ENCODE measurements around the gene L3MBTL4.

L3MBTL4 gene

GRCh38 chr18:6159426-6159825 is 255.3 kb downstream of the L3MBTL4 start:
- no peaks in the 10 kb centered on the region for H3K4me1 ChIP-seq (ENCODE audit: low read depth, poor library complexity, severe bottlenecking)
- H3K4me3 ChIP-seq (IDR thresholded peaks at IDR 0.05; ENCODE audit: insufficient read depth, low read depth, low read length) = no peak overlapping the region
- no peaks in the 10 kb centered on the region for H3K36me3 ChIP-seq (ENCODE audit: insufficient read depth)
- H3K79me2 ChIP-seq (ENCODE audit: insufficient read depth, low read depth) = no peaks in the 10 kb centered on the region
- no peak overlapping the region for H3K4me2 ChIP-seq
- H2AFZ ChIP-seq (ENCODE audit: low read depth) = no peak overlapping the region
- no peaks in the 10 kb centered on the region for H4K20me1 ChIP-seq (ENCODE audit: insufficient read depth)
- no peaks in the 10 kb centered on the region for H3K27me3 ChIP-seq (ENCODE audit: insufficient read depth, low read depth)
- no peak overlapping the region for H3K27ac ChIP-seq
- H3K9ac ChIP-seq = no peak overlapping the region
- no peak for TF ChIP-seq CTCF (conservative IDR thresholded peaks at IDR 0.05; ENCODE audit: low read depth, low read length)

- H3K27me3 ChIP-seq (ENCODE audit: insufficient read depth, low read depth) = no peaks in the 10 kb centered on the region
- no peaks in the 10 kb centered on the region for H3K4me1 ChIP-seq (ENCODE audit: low read depth, poor library complexity, severe bottlenecking)
- H3K9ac ChIP-seq = no peak overlapping the region
- no peak for TF ChIP-seq CTCF (conservative IDR thresholded peaks at IDR 0.05; ENCODE audit: low read depth, low read length)
- H3K27ac ChIP-seq = no peak overlapping the region
- H3K4me2 ChIP-seq = no peak overlapping the region
- no peak overlapping the region for H2AFZ ChIP-seq (ENCODE audit: low read depth)
- no peaks in the 10 kb centered on the region for H4K20me1 ChIP-seq (ENCODE audit: insufficient read depth)
- H3K36me3 ChIP-seq (ENCODE audit: insufficient read depth) = no peaks in the 10 kb centered on the region
- H3K79me2 ChIP-seq (ENCODE audit: insufficient read depth, low read depth) = no peaks in the 10 kb centered on the region
- H3K4me3 ChIP-seq (IDR thresholded peaks at IDR 0.05; ENCODE audit: insufficient read depth, low read depth, low read length) = no peak overlapping the region
Observed at GRCh38 chr18:6158958-6159357, 255.8 kb downstream of the L3MBTL4 start.

- Histone ChIP-seq H3K27ac (no peak overlapping the region), H3K79me2 (ENCODE audit: insufficient read depth, low read depth) (no peaks in the 10 kb centered on the region), H3K4me1 (ENCODE audit: low read depth, poor library complexity, severe bottlenecking) (no peaks in the 10 kb centered on the region), H4K20me1 (ENCODE audit: insufficient read depth) (no peaks in the 10 kb centered on the region), H3K4me3 (IDR thresholded peaks at IDR 0.05; ENCODE audit: insufficient read depth, low read depth, low read length) (no peak overlapping the region), H2AFZ (ENCODE audit: low read depth) (no peak overlapping the region), H3K36me3 (ENCODE audit: insufficient read depth) (no peaks in the 10 kb centered on the region), H3K27me3 (ENCODE audit: insufficient read depth, low read depth) (no peaks in the 10 kb centered on the region), H3K9ac (no peak overlapping the region), H3K4me2 (no peak overlapping the region)
- no peak for TF ChIP-seq CTCF (conservative IDR thresholded peaks at IDR 0.05; ENCODE audit: low read depth, low read length)
Observed at GRCh38 chr18:6156446-6156845, 258.3 kb downstream of the L3MBTL4 start.

GRCh38 chr18:6155707-6156106 is 259.0 kb downstream of the L3MBTL4 start:
- H2AFZ ChIP-seq (ENCODE audit: low read depth) = no peak overlapping the region
- H3K36me3 ChIP-seq (ENCODE audit: insufficient read depth) = no peaks in the 10 kb centered on the region
- H4K20me1 ChIP-seq (ENCODE audit: insufficient read depth) = no peaks in the 10 kb centered on the region
- H3K4me3 ChIP-seq (IDR thresholded peaks at IDR 0.05; ENCODE audit: insufficient read depth, low read depth, low read length) = no peak overlapping the region
- no peak overlapping the region for H3K27ac ChIP-seq
- no peak overlapping the region for H3K9ac ChIP-seq
- TF ChIP-seq CTCF (conservative IDR thresholded peaks at IDR 0.05; ENCODE audit: low read depth, low read length) = no peak
- H3K4me1 ChIP-seq (ENCODE audit: low read depth, poor library complexity, severe bottlenecking) = no peaks in the 10 kb centered on the region
- H3K27me3 ChIP-seq (ENCODE audit: insufficient read depth, low read depth) = no peaks in the 10 kb centered on the region
- no peak overlapping the region for H3K4me2 ChIP-seq
- H3K79me2 ChIP-seq (ENCODE audit: insufficient read depth, low read depth) = no peaks in the 10 kb centered on the region

- Histone ChIP-seq H3K36me3 (ENCODE audit: insufficient read depth) (no peaks in the 10 kb centered on the region), H3K4me2 (no peak overlapping the region), H3K27ac (no peak overlapping the region), H3K79me2 (ENCODE audit: insufficient read depth, low read depth) (no peaks in the 10 kb centered on the region), H3K9ac (no peak overlapping the region), H3K4me1 (ENCODE audit: low read depth, poor library complexity, severe bottlenecking) (no peaks in the 10 kb centered on the region), H3K4me3 (IDR thresholded peaks at IDR 0.05; ENCODE audit: insufficient read depth, low read depth, low read length) (no peak overlapping the region), H2AFZ (ENCODE audit: low read depth) (no peak overlapping the region), H4K20me1 (ENCODE audit: insufficient read depth) (no peaks in the 10 kb centered on the region), H3K27me3 (ENCODE audit: insufficient read depth, low read depth) (no peaks in the 10 kb centered on the region)
- no peak for TF ChIP-seq CTCF (conservative IDR thresholded peaks at IDR 0.05; ENCODE audit: low read depth, low read length)
Observed at GRCh38 chr18:6150430-6150829, 264.3 kb downstream of the L3MBTL4 start.
